ENCODE results near the gene ETV6.

The ETV6 gene

GRCh38 chr12:11648514-11649412, 711 bp upstream of the ETV6 start:
- peak; percentile 6 for FAIRE-seq

- FAIRE-seq = no peak
Measured at GRCh38 chr12:11650286-11651281, 1.1 kb downstream of the ETV6 start.

- FAIRE-seq = no peak
Measured at GRCh38 chr12:11651381-11651780, 1.9 kb downstream of the ETV6 start.

- no peak for FAIRE-seq
Measured at GRCh38 chr12:11651785-11652184, 2.3 kb downstream of the ETV6 start.

GRCh38 chr12:11652351-11653040, 3.0 kb downstream of the ETV6 start:
- no peak for FAIRE-seq

- FAIRE-seq = no peak
Measured at GRCh38 chr12:11653215-11653753, 3.8 kb downstream of the ETV6 start.

- FAIRE-seq = no peak
Measured at GRCh38 chr12:11654338-11654737, 4.9 kb downstream of the ETV6 start.

- no peak for FAIRE-seq
Measured at GRCh38 chr12:11654802-11655201, 5.3 kb downstream of the ETV6 start.

- FAIRE-seq = no peak
Measured at GRCh38 chr12:11655842-11656241, 6.4 kb downstream of the ETV6 start.

- FAIRE-seq = no peak
Measured at GRCh38 chr12:11656550-11656949, 7.1 kb downstream of the ETV6 start.

- no peak for FAIRE-seq
Measured at GRCh38 chr12:11657511-11657910, 8.0 kb downstream of the ETV6 start.

- no peak for FAIRE-seq
Measured at GRCh38 chr12:11658791-11659190, 9.3 kb downstream of the ETV6 start.

GRCh38 chr12:11660624-11661023, 11.2 kb downstream of the ETV6 start:
- no peak for FAIRE-seq

- FAIRE-seq = no peak
Measured at GRCh38 chr12:11661491-11662089, 12.1 kb downstream of the ETV6 start.

GRCh38 chr12:11662369-11662768, 12.9 kb downstream of the ETV6 start:
- FAIRE-seq = no peak

- FAIRE-seq = no peak
Measured at GRCh38 chr12:11663130-11663529, 13.7 kb downstream of the ETV6 start.

GRCh38 chr12:11664101-11664500, 14.6 kb downstream of the ETV6 start:
- FAIRE-seq = no peak

- FAIRE-seq = no peak
Measured at GRCh38 chr12:11666131-11667050, 16.9 kb downstream of the ETV6 start.

GRCh38 chr12:11667171-11667570, 17.7 kb downstream of the ETV6 start:
- FAIRE-seq = no peak

GRCh38 chr12:11668611-11669010, 19.1 kb downstream of the ETV6 start:
- FAIRE-seq = no peak

GRCh38 chr12:11669348-11669747, 19.9 kb downstream of the ETV6 start:
- no peak for FAIRE-seq

Measured in G401.6 (cell line).